Activated CD4-positive, alpha-beta T cell treated with anti-CD3 and anti-CD28 coated beads for 36 hours (primary cell): ENCODE results near the gene ABCC8. TPM values are rescaled to one million over a fixed set of nuclear protein-coding genes. Genes with fewer than 3 reads are reported as not detected.

Experiments
- ATAC-seq: fragments of 200-7000 bp; cut with Tn5 transposase; one replicate; pipeline ENCODE4 v1.10.0; 2021; ENCODE audit warnings: mild to moderate bottlenecking, moderate library complexity
- CTCF ChIA-PET: fragments of 350-600 bp; sonication (Branson Sonifier 250); formaldehyde crosslinking; loops from one replicate; lab custom pipeline; 2021; ENCODE audit warnings: antibody characterized with exemption; lab: Charles Lee
- POLR2A ChIA-PET: fragments of 350-600 bp; sonication (Branson Sonifier 250); formaldehyde crosslinking; loops from one replicate; lab custom pipeline; 2021; ENCODE audit warnings: antibody characterized with exemption, inconsistent platforms; lab: Charles Lee
- DNase-seq: peaks from one replicate; pipeline ENCODE4 v3.0.0-alpha.2; 2020
- H3K27ac Mint-ChIP-seq: one replicate; pipeline ENCODE4 v1.8.0; 2021; ENCODE audit warnings: mixed read lengths
- H3K27me3 Mint-ChIP-seq: one replicate; pipeline ENCODE4 v1.8.0; 2021; ENCODE audit warnings: mixed read lengths
- H3K36me3 Mint-ChIP-seq: one replicate; pipeline ENCODE4 v1.8.0; 2021; ENCODE audit warnings: low read depth, mixed read lengths
- H3K4me1 Mint-ChIP-seq: one replicate; pipeline ENCODE4 v1.8.0; 2021; ENCODE audit warnings: mixed read lengths
- H3K4me3 Mint-ChIP-seq: one replicate; pipeline ENCODE4 v1.8.0; 2021; ENCODE audit warnings: mild to moderate bottlenecking, moderate library complexity, mixed read lengths
- H3K9me3 Mint-ChIP-seq: one replicate; pipeline ENCODE4 v1.8.0; 2021; ENCODE audit warnings: low read depth, mixed read lengths
- intact Hi-C, 2 experiments: fragments of 100-400 bp; cut with DNase I in 1 of 2; cut with micrococcal nuclease in 1 of 2; formaldehyde crosslinking; loops; one replicate each; pipeline versions ENCODE4 v1.14.2 to v1.15.1; 2022 to 2024; cut with DNase I, micrococcal nuclease
- total RNA-seq, 2 experiments: library from RNA; stranded (reverse); gene quantifications; one replicate each; pipeline ENCODE4 v1.2.3, GENCODE V29; 2021

The ABCC8 gene
- total RNA-seq, 2 experiments from 2014 or later = not detected

DNA sequence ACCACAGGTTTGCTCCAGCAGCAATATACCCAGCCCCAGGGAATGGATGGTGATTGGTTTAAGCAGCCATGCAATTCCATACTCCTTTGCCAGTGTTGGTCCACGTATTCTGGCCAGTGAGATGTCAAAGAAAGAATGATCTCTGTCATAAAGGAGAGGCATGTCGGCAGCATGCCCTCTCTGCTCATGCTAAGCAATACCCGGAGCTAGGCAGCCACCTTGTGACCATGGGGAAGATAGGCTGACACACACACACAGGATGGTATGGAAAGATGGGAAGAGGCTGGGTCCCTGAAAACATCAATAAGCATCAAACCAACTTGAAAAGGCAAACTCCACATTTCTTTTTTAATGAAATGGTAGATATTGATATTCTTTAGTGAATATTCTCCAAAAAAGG is 5.1 kb downstream of the ABCC8 start:
- DNase-seq (no peak), ATAC-seq (no peak)
- peaks cover 38% of the 10 kb centered on the region for H3K27me3 Mint-ChIP-seq
- no peaks in the 10 kb centered on the region for H3K9me3 Mint-ChIP-seq
- intact Hi-C loops = no loop called here
- H3K36me3 Mint-ChIP-seq = no peaks in the 10 kb centered on the region
- H3K27ac Mint-ChIP-seq = no peak overlapping the region
- no peak overlapping the region for H3K4me3 Mint-ChIP-seq
- POLR2A ChIA-PET = no interaction called here
- CTCF ChIA-PET = no interaction called here
- H3K4me1 Mint-ChIP-seq = no peaks in the 10 kb centered on the region

DNA sequence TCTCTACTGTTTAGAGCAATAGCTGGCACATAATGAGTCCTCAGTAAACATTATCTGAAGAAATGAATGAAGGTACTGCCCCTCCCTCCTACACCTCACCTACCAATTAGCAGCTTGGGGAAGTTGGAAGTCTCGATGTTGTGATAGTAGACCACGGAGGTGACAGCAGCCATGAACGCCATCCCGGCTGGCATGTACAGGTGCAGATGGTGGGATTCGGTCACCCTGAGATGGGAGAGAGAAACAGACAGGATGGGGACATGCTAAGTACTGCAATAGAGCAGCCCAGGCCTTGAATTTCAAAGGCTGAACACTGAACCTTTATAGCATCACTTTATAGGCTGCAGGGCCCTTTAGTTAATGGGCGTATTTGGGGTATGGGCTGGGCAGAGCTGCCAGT is 6.6 kb downstream of the ABCC8 start:
- POLR2A ChIA-PET = no interaction called here
- intact Hi-C loops = no loop called here
- Mint-ChIP-seq H3K4me3 (no peak overlapping the region), H3K4me1 (no peaks in the 10 kb centered on the region), H3K9me3 (no peaks in the 10 kb centered on the region), H3K36me3 (no peaks in the 10 kb centered on the region), H3K27ac (no peak overlapping the region), H3K27me3 (peaks cover 23% of the 10 kb centered on the region)
- no peak for DNase-seq
- no peak for ATAC-seq
- CTCF ChIA-PET = no interaction called here

DNA sequence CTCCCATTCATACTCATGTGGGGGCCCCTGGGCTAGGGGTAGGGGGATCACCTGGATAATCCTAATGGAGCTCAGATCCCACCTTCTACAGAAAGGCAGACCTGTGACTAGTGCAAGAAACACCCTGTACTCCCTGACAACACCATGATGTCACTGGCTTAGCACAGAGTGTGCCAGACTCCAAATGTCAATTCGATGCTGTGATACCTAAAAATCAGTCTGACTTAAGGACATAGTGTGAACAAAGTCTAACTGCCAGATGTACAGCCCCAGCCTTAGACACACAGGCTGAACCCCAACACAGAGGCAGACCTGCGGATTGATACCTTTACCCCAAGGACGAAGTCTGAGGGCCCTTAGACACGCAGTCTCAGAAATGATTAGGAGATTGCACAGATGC is 8.5 kb downstream of the ABCC8 start:
- no peak overlapping the region for H3K27ac Mint-ChIP-seq
- no peak for ATAC-seq
- no peak overlapping the region for H3K4me3 Mint-ChIP-seq
- H3K27me3 Mint-ChIP-seq = peaks cover 7% of the 10 kb centered on the region
- no peaks in the 10 kb centered on the region for H3K9me3 Mint-ChIP-seq
- H3K36me3 Mint-ChIP-seq = no peaks in the 10 kb centered on the region
- no peaks in the 10 kb centered on the region for H3K4me1 Mint-ChIP-seq
- ChIA-PET POLR2A (no interaction called here), CTCF (interaction anchor here (0.5 kb wide), 1 partner anchor 51 kb away, joined by 3 read pairs; no protein-coding TSS in a partner anchor)
- DNase-seq = no peak
- intact Hi-C loops = no loop called here

DNA sequence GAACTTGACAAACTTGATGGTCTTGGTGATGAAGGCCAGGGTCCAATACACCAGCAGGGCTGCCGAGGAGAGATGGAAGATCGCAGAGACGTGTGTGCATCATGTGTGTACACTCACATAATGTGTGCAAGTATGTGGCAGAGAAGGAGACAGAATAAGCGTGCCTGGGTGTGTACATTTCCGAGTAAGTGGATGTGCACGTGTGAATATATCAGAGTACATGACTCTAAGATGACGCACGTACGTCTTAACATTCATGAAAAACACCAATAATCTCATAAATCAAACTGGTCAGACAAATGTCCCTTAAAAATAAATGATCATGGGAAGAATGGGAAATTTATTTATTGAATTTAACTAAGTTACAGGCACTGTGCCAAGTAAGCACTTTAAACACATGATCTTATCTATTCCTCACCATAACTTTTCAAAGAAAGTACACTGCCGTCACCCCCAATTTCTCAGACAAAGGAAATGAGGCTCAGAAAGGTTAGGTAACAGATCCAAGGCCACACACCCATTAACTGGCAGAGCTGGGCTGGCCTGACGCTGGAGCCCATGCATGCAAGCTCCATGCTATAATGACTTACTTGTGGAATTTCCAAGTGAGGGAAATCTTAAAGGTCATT is 13.0 kb downstream of the ABCC8 start:
- no peak overlapping the region for H3K4me3 Mint-ChIP-seq
- CTCF ChIA-PET = interaction anchor here (0.7 to 1.3 kb wide), 2 partner anchors 16 to 100 kb away, joined by 3 to 5 read pairs; no protein-coding TSS in a partner anchor
- POLR2A ChIA-PET = no interaction called here

DNA sequence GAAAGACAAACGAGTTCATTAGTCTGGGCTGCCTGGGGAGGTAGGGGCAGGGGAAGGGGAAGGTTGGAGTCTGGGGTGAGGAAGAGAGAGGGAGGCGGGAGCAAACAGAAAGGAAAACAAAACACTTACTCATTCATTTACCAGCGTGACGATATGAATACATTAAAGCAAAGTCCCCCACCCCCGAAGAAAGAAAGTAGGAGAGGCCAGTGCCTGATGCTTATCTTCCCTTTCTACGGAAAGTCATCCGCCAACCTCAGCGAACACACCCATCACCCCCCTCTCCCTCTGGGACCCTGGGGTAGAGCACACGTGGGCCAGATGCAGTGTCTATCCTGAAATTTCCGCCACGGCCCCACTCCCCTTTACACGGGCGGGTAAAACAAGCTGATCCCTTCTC is 13.7 kb downstream of the ABCC8 start:
- ATAC-seq (no peak), DNase-seq (no peak)
- Mint-ChIP-seq H3K36me3 (no peaks in the 10 kb centered on the region), H3K4me1 (no peaks in the 10 kb centered on the region), H3K4me3 (no peak overlapping the region), H3K9me3 (no peaks in the 10 kb centered on the region), H3K27me3 (peaks cover 6% of the 10 kb centered on the region), H3K27ac (no peak overlapping the region)
- ChIA-PET CTCF (no interaction called here), POLR2A (no interaction called here)
- intact Hi-C loops = no loop called here

More for the DNA sequence above, 13.0 kb downstream of the ABCC8 start:
- Mint-ChIP-seq H3K27ac (no peak overlapping the region), H3K36me3 (no peaks in the 10 kb centered on the region), H3K27me3 (peaks cover 6% of the 10 kb centered on the region), H3K4me1 (no peaks in the 10 kb centered on the region), H3K9me3 (no peaks in the 10 kb centered on the region)
- no peak for DNase-seq
- no peak for ATAC-seq
- intact Hi-C loops = no loop called here

DNA sequence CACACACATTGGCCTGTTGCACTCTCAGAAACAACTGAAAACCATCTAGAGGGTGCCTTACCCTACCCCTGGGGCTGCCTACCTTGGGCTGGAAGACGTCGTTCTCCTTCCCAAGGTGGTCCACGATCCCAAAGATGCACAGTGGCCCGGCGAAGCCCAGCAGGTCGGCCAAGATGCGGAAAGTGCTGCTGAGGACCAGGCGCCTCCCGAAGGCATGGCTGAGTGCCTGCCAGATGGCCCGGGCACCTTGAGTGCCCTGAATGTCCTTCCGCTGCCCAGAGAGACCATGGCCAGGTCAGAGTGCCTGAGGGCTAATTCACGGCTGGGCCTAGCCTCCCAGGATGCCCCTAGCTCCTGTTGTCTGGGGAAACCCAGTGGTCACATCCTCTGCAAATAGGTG is 16.2 kb downstream of the ABCC8 start:
- ChIA-PET POLR2A (no interaction called here), CTCF (interaction anchor here (1.0 kb wide), 1 partner anchor 106 kb away, joined by 4 read pairs; no protein-coding TSS in a partner anchor)
- Mint-ChIP-seq H3K4me3 (no peak overlapping the region), H3K27ac (no peak overlapping the region), H3K9me3 (no peaks in the 10 kb centered on the region), H3K4me1 (no peaks in the 10 kb centered on the region), H3K36me3 (no peaks in the 10 kb centered on the region), H3K27me3 (peaks cover 6% of the 10 kb centered on the region)
- intact Hi-C loops = no loop called here
- ATAC-seq (no peak), DNase-seq (no peak)

DNA sequence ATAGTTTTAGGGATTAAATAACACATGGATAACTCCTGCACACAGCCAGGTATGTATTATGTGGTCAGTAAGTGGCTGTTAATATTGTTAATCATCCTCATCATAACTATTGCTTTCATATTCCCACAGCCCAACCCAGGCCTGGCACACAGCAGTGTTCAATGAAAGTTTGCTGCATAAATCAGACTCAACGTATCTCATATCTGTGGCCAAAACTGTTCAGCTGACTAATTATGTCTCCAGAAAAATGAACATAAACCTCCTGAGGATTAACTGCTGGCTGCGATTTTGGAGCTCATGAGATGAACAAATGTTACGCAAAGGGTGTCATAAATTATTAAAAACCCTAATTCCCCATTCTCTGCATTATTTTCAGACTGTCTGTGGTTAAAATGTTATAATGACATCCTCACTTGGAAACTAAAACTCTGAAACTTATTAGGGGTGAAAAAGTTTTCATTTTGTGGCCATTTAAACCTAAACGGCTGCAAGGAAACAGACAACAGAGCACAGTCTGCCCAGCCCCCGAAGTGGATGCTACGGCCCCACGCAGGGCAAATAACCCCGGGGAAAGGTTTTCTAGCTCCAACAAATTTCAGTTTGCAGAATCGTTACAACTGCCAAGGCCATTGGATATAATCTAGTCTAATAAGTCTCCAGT is 17.3 kb downstream of the ABCC8 start:
- H3K9me3 Mint-ChIP-seq = no peaks in the 10 kb centered on the region
- ATAC-seq (no peak), DNase-seq (no peak)
- H3K36me3 Mint-ChIP-seq = no peaks in the 10 kb centered on the region
- no peak overlapping the region for H3K27ac Mint-ChIP-seq
- ChIA-PET CTCF (interaction anchor here (1.0 kb wide), 1 partner anchor 105 kb away, joined by 4 read pairs; no protein-coding TSS in a partner anchor), POLR2A (no interaction called here)
- peaks cover 6% of the 10 kb centered on the region for H3K27me3 Mint-ChIP-seq
- H3K4me1 Mint-ChIP-seq = no peaks in the 10 kb centered on the region
- intact Hi-C loops = no loop called here
- H3K4me3 Mint-ChIP-seq = no peak overlapping the region

DNA sequence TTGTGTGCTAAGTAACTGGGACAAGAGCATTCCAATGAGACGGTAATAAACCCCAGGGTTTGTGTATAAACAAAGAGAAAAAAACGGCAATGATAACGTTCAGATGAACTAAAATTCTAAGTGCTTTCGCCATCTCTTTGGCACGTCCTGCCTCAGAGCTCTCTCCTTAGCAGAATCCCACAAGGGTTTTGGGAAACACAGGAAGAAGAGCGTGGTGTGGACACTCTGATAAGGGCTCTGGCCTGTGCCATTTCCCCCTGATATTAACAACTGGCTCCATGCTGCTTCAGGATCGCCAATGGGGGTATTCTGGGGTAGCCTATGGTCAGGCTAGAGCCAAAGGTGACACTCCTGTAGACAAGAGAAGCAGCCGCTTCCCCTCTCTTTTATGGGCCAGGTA is 18.4 kb downstream of the ABCC8 start:
- intact Hi-C loops = no loop called here
- no peaks in the 10 kb centered on the region for H3K4me1 Mint-ChIP-seq
- CTCF ChIA-PET = no interaction called here
- H3K27ac Mint-ChIP-seq = no peak overlapping the region
- no peak overlapping the region for H3K4me3 Mint-ChIP-seq
- DNase-seq (no peak), ATAC-seq (no peak)
- H3K9me3 Mint-ChIP-seq = no peaks in the 10 kb centered on the region
- peaks cover 6% of the 10 kb centered on the region for H3K27me3 Mint-ChIP-seq
- POLR2A ChIA-PET = no interaction called here
- no peaks in the 10 kb centered on the region for H3K36me3 Mint-ChIP-seq

DNA sequence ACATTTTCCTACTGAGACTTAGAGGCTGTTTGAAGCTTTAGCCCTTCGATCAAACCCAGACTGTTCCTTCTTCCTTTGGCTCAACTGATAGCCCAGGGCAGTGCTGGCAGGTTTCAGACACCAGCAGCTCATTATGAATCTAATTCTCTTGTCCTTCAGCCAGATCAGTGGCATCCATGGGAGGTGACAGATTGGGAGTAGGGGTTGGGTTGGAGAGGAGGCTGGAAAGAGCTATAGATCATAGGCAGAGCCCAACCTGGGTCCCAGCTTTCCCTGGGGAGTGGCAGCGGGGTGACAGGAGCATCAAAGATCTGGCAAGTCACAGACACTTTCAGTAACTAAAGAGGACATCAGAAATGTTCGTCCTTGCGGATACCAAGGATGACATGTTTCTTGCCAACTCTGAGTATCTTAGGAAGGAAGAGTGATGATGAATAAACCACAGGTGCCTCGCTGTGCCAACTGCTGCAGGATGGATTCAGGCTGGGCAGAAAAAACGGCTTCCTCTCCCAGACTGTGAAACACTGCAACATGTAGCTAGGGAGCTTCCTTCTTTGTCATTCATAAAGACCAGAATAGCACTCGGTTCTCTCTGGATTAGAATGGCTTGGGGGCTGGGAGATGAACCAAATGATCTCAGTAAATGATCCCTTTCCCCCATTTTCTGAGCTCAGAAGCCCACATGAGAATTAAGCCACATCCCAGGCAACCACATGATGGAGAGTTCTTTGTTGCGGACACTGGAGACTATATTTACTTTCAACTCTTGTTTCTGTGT is 19.1 kb downstream of the ABCC8 start:
- no peaks in the 10 kb centered on the region for H3K36me3 Mint-ChIP-seq
- no peak overlapping the region for H3K4me3 Mint-ChIP-seq
- H3K4me1 Mint-ChIP-seq = no peaks in the 10 kb centered on the region
- ChIA-PET POLR2A (no interaction called here), CTCF (interaction anchor here (0.7 to 1.1 kb wide), 2 partner anchors 39 to 47 kb away, joined by 3 read pairs; no protein-coding TSS in a partner anchor)
- intact Hi-C loops = no loop called here
- H3K27me3 Mint-ChIP-seq = peaks cover 6% of the 10 kb centered on the region
- H3K9me3 Mint-ChIP-seq = no peaks in the 10 kb centered on the region
- no peak for DNase-seq
- H3K27ac Mint-ChIP-seq = no peak overlapping the region
- ATAC-seq = no peak

DNA sequence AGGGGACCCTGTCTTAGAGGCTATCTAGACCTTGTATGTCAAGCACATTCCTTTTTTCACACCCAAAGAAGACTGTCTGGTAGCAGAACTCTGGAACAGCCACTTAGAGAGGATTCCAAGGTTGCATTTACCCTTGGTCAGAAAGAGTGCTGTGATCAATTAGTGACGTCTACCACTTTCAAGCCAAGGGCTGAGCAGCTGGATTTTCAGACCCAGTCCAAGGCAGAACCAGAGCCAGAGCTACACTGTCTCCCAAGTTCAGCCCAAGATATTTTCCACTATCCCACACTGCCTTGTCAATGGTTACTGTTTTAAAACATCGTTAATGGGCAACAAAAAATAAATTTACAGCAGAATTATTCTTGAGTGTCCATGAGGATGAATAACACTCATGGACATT is 24.0 kb downstream of the ABCC8 start:
- intact Hi-C loops = no loop called here
- Mint-ChIP-seq H3K36me3 (no peaks in the 10 kb centered on the region), H3K4me3 (no peak overlapping the region), H3K27me3 (peaks cover 3% of the 10 kb centered on the region), H3K27ac (no peak overlapping the region), H3K9me3 (no peaks in the 10 kb centered on the region), H3K4me1 (no peaks in the 10 kb centered on the region)
- ATAC-seq = no peak
- ChIA-PET CTCF (interaction anchor here (0.6 to 1.9 kb wide), 2 partner anchors 12 to 619 kb away, joined by 3 to 5 read pairs; no protein-coding TSS in a partner anchor), POLR2A (no interaction called here)
- DNase-seq = no peak

DNA sequence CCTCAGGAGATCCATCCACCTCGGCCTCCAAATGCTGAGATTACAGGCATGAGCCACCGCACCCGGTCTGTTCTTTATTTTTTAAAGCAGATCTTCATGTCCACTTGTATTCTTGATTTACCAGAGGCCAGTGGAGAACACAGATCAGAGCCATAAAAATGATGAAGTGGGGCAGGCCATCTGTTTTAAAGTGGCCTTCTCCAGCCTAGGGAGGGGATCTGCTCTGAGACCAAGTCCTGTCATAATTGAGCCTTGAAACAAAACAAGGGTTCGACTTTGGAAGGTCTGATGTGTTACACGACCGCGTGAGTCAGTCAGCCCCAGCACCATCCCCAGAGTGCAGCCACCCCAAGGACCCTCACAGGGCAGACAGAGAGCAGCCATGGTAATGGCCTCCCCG is 27.5 kb downstream of the ABCC8 start:
- Mint-ChIP-seq H3K27ac (no peak overlapping the region), H3K27me3 (peaks cover 2% of the 10 kb centered on the region), H3K4me1 (no peaks in the 10 kb centered on the region), H3K9me3 (no peaks in the 10 kb centered on the region), H3K4me3 (no peak overlapping the region), H3K36me3 (no peaks in the 10 kb centered on the region)
- ATAC-seq (no peak), DNase-seq (no peak)
- intact Hi-C loops = no loop called here
- ChIA-PET POLR2A (interaction anchor here (0.6 kb wide), 1 partner anchor 53 kb away, joined by 3 read pairs; no protein-coding TSS in a partner anchor), CTCF (no interaction called here)
